Colonic mucosa (tissue), 4 donors: ENCODE measurements around the gene GULP1. TPM values are rescaled to one million over a fixed set of nuclear protein-coding genes. Genes with fewer than 3 reads are reported as not detected.

Experiments
- DNase-seq: peaks from one replicate; pipeline ENCODE4 v3.0.0-alpha.2; 2020
- H3K27ac ChIP-seq: fragments of 200-600 bp; one replicate; pipeline ENCODE4 v1.8.0; 2021
- H3K27me3 ChIP-seq: fragments of 200-600 bp; one replicate; pipeline ENCODE4 v1.8.0; 2021
- H3K36me3 ChIP-seq: fragments of 200-600 bp; one replicate; pipeline ENCODE4 v1.8.0; 2021
- H3K4me1 ChIP-seq: fragments of 200-600 bp; one replicate; pipeline ENCODE4 v1.8.0; 2021; ENCODE audit warnings: mild to moderate bottlenecking
- H3K4me3 ChIP-seq: fragments of 200-600 bp; one replicate; pipeline ENCODE4 v1.8.0; 2021
- H3K9ac ChIP-seq, 2 donors: one replicate each; pipeline ENCODE4 v1.7.0; 2013; ENCODE audit warnings: control low read depth in 2 of 2, low read depth in 2 of 2, low read length in 2 of 2
- H3K9me3 ChIP-seq: fragments of 200-600 bp; one replicate; pipeline ENCODE4 v1.8.0; 2021
- CTCF ChIP-seq: fragments of 200-600 bp; IDR thresholded peaks from one replicate; pipeline ENCODE4 v1.8.0; 2022; ENCODE audit warnings: antibody characterized with exemption, mild to moderate bottlenecking
- intact Hi-C: fragments of 100-400 bp; cut with DNase I; formaldehyde crosslinking; loops from one replicate; pipeline ENCODE4 v1.14.1; 2022
- total RNA-seq, 2 donors: library from RNA; stranded (reverse); fragmentation: NEBNext Ultra II Directional in 1 of 2; extraction: Animal tissue kit (Norgen Biotek cat#: 25700) in 1 of 2; gene quantifications; one replicate each; pipeline ENCODE4 v1.2.1, GENCODE V29; 2021
- donor health status: healthy.
- donor health status: DM: no; HTN: no; CAD: no.
- donor health status: DM: no; HTN: no; CAD: no.

GULP1 gene
- total RNA-seq, 2 donors from 2014 or later: 10.4 to 11.8 TPM

- H3K4me1 ChIP-seq: no peaks in the 10 kb centered on the region
- intact Hi-C loops: no loop called here
- H3K9me3 ChIP-seq: no peaks in the 10 kb centered on the region
- no peaks in the 10 kb centered on the region for H3K27me3 ChIP-seq
- no peak for DNase-seq
- no peaks in the 10 kb centered on the region for H3K36me3 ChIP-seq
- no peak overlapping the region for H3K9ac ChIP-seq
- no peak overlapping the region for H3K27ac ChIP-seq
- H3K4me3 ChIP-seq: no peak overlapping the region
- no peak for TF ChIP-seq CTCF
Measured at GRCh38 chr2:188492751-188493150, 201.1 kb downstream of the GULP1 start.

GRCh38 chr2:188494906-188495305 is 203.2 kb downstream of the GULP1 start:
- intact Hi-C loops: no loop called here
- no peak for DNase-seq
- Histone ChIP-seq H3K9me3 (no peaks in the 10 kb centered on the region), H3K4me1 (no peaks in the 10 kb centered on the region), H3K9ac (no peak overlapping the region), H3K27ac (no peak overlapping the region), H3K27me3 (no peaks in the 10 kb centered on the region), H3K4me3 (no peak overlapping the region), H3K36me3 (no peaks in the 10 kb centered on the region)
- TF ChIP-seq CTCF: no peak

- H3K4me3 ChIP-seq: no peak overlapping the region
- intact Hi-C loops: no loop called here
- H3K4me1 ChIP-seq: no peaks in the 10 kb centered on the region
Measured at GRCh38 chr2:188495969-188496431, 204.3 kb downstream of the GULP1 start.

DNA sequence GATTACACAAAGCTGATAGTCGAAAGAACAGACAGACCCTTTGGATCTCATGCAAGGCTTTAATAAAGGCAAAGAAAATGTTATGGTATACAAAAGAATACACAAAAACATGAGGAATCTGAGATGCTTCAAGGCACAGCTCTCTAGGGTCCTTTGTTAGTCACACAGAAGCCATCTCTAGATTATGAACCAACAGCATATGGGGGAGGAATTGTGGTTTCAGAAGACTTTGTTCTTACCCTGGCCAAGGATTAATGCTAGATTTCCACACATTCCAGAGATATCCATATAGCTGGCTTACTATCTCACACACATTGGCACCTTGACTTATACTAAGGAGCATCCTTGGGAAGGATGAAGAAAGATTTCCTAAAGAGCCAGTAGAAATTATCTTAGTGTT is 206.1 kb downstream of the GULP1 start:
- H3K27me3 ChIP-seq: no peaks in the 10 kb centered on the region
- H3K4me3 ChIP-seq: no peak overlapping the region
- intact Hi-C loops: no loop called here
- H3K36me3 ChIP-seq: no peaks in the 10 kb centered on the region
- TF ChIP-seq CTCF: no peak
- no peak for DNase-seq
- no peak overlapping the region for H3K9ac ChIP-seq
- H3K9me3 ChIP-seq: no peaks in the 10 kb centered on the region
- no peak overlapping the region for H3K27ac ChIP-seq
- no peaks in the 10 kb centered on the region for H3K4me1 ChIP-seq

More at GRCh38 chr2:188495969-188496431, 204.3 kb downstream of the GULP1 start:
- H3K36me3 ChIP-seq: no peaks in the 10 kb centered on the region
- TF ChIP-seq CTCF: no peak
- no peak overlapping the region for H3K9ac ChIP-seq
- H3K27ac ChIP-seq: no peak overlapping the region
- H3K9me3 ChIP-seq: no peaks in the 10 kb centered on the region
- H3K27me3 ChIP-seq: no peaks in the 10 kb centered on the region
- no peak for DNase-seq

GRCh38 chr2:188503975-188504374 is 212.3 kb downstream of the GULP1 start:
- H3K4me1 ChIP-seq: no peaks in the 10 kb centered on the region
- no peak overlapping the region for H3K27ac ChIP-seq
- no peak overlapping the region for H3K4me3 ChIP-seq
- no peaks in the 10 kb centered on the region for H3K27me3 ChIP-seq
- H3K36me3 ChIP-seq: no peaks in the 10 kb centered on the region
- no peak for TF ChIP-seq CTCF
- no peak for DNase-seq
- intact Hi-C loops: no loop called here
- H3K9me3 ChIP-seq: no peaks in the 10 kb centered on the region
- no peak overlapping the region for H3K9ac ChIP-seq

- DNase-seq: no peak
- no peaks in the 10 kb centered on the region for H3K36me3 ChIP-seq
- H3K9ac ChIP-seq: no peak overlapping the region
- H3K4me3 ChIP-seq: no peak overlapping the region
- no peaks in the 10 kb centered on the region for H3K27me3 ChIP-seq
- intact Hi-C loops: no loop called here
- H3K9me3 ChIP-seq: no peaks in the 10 kb centered on the region
- no peaks in the 10 kb centered on the region for H3K4me1 ChIP-seq
- no peak for TF ChIP-seq CTCF
- H3K27ac ChIP-seq: no peak overlapping the region
Measured at GRCh38 chr2:188506843-188507242, 215.2 kb downstream of the GULP1 start.
